Measurements from ENCODE around the gene MPPED1.

MPPED1 gene

GRCh38 chr22:43393132-43393843 is 18.5 kb upstream of the MPPED1 start:
- H3K4me3 ChIP-seq (ENCODE audit: low read length): no peak overlapping the region
- TF ChIP-seq CTCF (conservative IDR thresholded peaks at IDR 0.05; ENCODE audit: low read depth, low read length): no peak
- DNase-seq (ENCODE audit: low read depth): no peak

DNA sequence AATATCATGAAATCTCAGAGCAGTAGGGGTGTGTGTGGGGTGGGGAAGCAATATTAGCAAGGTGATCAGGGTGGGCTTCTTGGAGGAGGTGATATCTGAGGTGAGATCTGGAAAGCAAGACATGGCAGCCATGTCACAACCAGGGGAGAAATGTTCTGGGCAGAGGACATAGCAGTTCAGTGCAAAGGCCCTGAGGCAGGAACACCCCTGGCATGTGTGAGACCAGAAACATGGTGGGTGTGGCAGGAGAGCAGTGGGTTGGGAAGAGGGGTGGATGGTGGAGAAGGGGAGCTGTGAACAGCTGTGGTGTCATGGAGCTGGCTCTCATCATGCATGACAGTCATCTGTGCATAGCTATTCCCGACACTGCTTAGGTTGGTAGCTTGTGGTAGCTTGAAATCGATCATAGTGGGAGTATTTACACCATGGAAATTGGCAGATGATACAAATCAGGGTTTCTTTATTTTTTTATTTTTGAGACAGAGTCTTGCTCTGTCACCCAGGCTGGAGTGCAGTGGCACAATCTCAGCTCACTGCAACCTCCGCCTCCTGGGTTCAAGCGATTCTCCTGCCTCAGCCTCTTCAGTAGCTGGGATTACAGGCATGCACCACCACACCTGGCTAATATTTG is 17.9 kb upstream of the MPPED1 start:
- TF ChIP-seq CTCF (conservative IDR thresholded peaks at IDR 0.05; ENCODE audit: low read depth, low read length): no peak
- no peak overlapping the region for H3K4me3 ChIP-seq (ENCODE audit: low read length)

DNA sequence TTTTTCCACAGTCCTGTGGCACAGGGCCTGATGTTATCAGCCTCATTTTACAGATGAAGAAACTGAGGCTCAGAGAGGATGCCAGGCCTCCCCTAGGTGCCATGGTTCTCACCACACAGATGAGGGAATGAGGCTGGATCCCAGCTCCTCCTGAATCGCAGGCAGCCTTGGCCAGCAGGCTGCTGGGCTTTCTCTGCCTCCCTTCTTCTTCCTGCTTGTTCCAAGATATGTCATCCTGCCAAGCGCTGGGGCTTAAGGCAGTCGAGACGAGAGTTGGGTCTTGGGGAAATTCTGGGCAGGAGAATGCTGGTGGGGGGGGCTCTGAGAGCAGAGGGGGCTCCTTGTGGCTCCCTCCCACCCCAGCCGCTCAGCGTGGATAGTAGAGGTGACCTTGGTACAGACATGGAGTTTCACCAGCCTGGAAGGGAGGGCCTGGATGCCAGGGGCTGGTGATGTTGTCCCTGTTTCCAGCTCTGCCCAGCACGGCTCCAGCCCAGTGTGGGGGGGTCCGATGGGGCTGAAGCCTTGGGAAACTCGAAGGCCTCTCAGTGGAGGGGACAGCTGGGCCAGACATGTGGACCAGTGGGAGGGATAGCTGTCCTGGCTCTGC is 16.6 kb upstream of the MPPED1 start:
- H3K4me3 ChIP-seq (ENCODE audit: low read length): no peak overlapping the region
- DNase-seq (ENCODE audit: low read depth): no peak
- no peak for TF ChIP-seq CTCF (conservative IDR thresholded peaks at IDR 0.05; ENCODE audit: low read depth, low read length)

More for the DNA sequence above, 17.9 kb upstream of the MPPED1 start:
- no peak for DNase-seq (ENCODE audit: low read depth)

GRCh38 chr22:43396321-43396933 is 15.4 kb upstream of the MPPED1 start:
- TF ChIP-seq CTCF (conservative IDR thresholded peaks at IDR 0.05; ENCODE audit: low read depth, low read length): no peak
- no peak for DNase-seq (ENCODE audit: low read depth)
- no peak overlapping the region for H3K4me3 ChIP-seq (ENCODE audit: low read length)

DNA sequence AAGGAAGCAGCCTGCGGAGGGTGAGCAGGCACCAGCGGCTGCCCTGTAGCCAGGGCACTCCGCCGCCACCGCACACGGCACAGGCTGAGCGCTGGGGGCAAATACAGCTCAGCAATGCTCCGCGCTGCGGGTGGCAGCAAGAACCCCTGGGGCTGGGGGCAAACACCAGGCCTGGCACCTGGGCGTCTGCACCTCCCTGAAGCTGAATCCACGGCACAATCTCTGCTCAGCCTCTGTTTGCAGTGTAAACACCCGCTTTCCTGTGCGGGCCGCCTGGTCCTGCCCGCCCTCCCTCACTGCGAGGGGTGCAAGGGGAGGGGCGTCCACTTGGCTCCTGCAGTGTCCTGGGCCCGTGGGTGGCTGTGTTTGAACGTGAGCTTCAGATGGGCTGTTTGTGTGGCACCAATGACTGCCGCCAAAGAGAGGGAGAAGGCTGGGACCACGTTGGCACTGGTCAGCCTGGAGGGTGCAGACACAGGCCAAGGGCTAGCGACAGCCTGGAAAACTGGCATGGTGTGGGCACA is 14.8 kb upstream of the MPPED1 start:
- H3K4me3 ChIP-seq (ENCODE audit: low read length): no peak overlapping the region

DNA sequence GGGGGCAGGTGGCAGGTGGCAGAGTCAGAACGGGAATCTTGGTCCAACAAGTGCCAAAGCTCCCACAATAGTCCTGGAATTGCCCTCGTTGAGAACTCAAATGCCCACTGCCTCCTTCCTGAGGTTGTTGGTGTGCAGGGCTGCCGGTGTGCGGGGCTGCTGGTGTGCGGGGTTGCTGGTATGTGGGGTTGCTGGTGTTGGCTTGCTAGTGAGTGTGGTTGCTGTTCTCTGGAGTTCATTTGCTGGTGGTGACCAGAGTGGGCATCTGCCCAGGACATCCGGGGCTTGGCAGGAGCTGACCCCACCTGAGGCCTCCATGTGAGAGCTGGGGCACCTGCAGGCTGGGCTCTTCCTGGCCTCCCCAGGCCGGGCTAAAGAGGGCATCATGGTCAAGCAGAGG is 14.0 kb upstream of the MPPED1 start:
- H3K4me3 ChIP-seq (ENCODE audit: low read length): no peak overlapping the region
- DNase-seq (ENCODE audit: low read depth): no peak
- no peak for TF ChIP-seq CTCF (conservative IDR thresholded peaks at IDR 0.05; ENCODE audit: low read depth, low read length)

More for the DNA sequence above, 14.8 kb upstream of the MPPED1 start:
- DNase-seq (ENCODE audit: low read depth): no peak
- no peak for TF ChIP-seq CTCF (conservative IDR thresholded peaks at IDR 0.05; ENCODE audit: low read depth, low read length)

All from retinal pigment epithelial cell (primary cell).